Activated B cell treated with CpG ODN at 0.5 μM for 24 hours (primary cell): ENCODE data around the gene GJA10. TPM values are rescaled to one million over a fixed set of nuclear protein-coding genes. Genes with fewer than 3 reads are reported as not detected.

Experiments used
- ATAC-seq: fragments of 200-7000 bp; cut with Tn5 transposase; one replicate; pipeline ENCODE4 v1.10.0; 2021; ENCODE audit warnings: low read depth, mild to moderate bottlenecking, moderate library complexity
- CTCF ChIA-PET: fragments of 350-600 bp; sonication (Branson Sonifier 250); formaldehyde crosslinking; loops from one replicate; lab custom pipeline; 2021; ENCODE audit warnings: antibody characterized with exemption; lab: Charles Lee
- POLR2A ChIA-PET: fragments of 350-600 bp; sonication (Branson Sonifier 250); formaldehyde crosslinking; loops from one replicate; lab custom pipeline; 2021; ENCODE audit warnings: antibody characterized with exemption; lab: Charles Lee
- DNase-seq: peaks from one replicate; pipeline ENCODE4 v3.0.0; 2022
- H3K27ac Mint-ChIP-seq: one replicate; pipeline ENCODE4 v1.8.0; 2020; ENCODE audit warnings: mixed read lengths
- H3K27me3 Mint-ChIP-seq: one replicate; pipeline ENCODE4 v1.8.0; 2021; ENCODE audit warnings: mixed read lengths
- H3K36me3 Mint-ChIP-seq: one replicate; pipeline ENCODE4 v1.8.0; 2021; ENCODE audit warnings: low read depth, mixed read lengths
- H3K4me1 Mint-ChIP-seq: one replicate; pipeline ENCODE4 v1.8.0; 2021; ENCODE audit warnings: mixed read lengths
- H3K4me3 Mint-ChIP-seq: one replicate; pipeline ENCODE4 v1.8.0; 2020; ENCODE audit warnings: mild to moderate bottlenecking, mixed read lengths
- H3K9me3 Mint-ChIP-seq: one replicate; pipeline ENCODE4 v1.8.0; 2020; ENCODE audit warnings: mixed read lengths
- CTCF ChIP-seq: fragments of 200-600 bp; IDR thresholded peaks from one replicate; pipeline ENCODE4 v1.8.0; 2022; ENCODE audit warnings: antibody characterized with exemption, mild to moderate bottlenecking
- intact Hi-C: fragments of 100-400 bp; cut with micrococcal nuclease; formaldehyde crosslinking; loops from one replicate; pipeline ENCODE4 v1.15.1; 2024
- total RNA-seq: library from RNA; stranded (reverse); gene quantifications from 2 replicates; pipeline ENCODE4 v1.2.3, GENCODE V29; 2022

Gene GJA10
- total RNA-seq, 1 donor from 2014 or later: not detected

- Mint-ChIP-seq H3K27me3 (no peaks in the 10 kb centered on the region), H3K27ac (no peak overlapping the region), H3K9me3 (peaks cover 5% of the 10 kb centered on the region), H3K36me3 (peaks cover under 1% of the 10 kb centered on the region), H3K4me1 (peaks cover 2% of the 10 kb centered on the region), H3K4me3 (no peak overlapping the region)
- intact Hi-C loops: no loop called here
- ChIA-PET POLR2A (no interaction called here), CTCF (no interaction called here)
- DNase-seq (no peak), ATAC-seq (no peak)
- TF ChIP-seq CTCF: no peak
These were observed 27.4 kb downstream of the GJA10 start for GRCh38 chr6:89921691-89922090.

GRCh38 chr6:89924231-89924630 lies 30.0 kb downstream of the GJA10 start:
- no peaks in the 10 kb centered on the region for H3K27me3 Mint-ChIP-seq
- no peaks in the 10 kb centered on the region for H3K9me3 Mint-ChIP-seq
- ATAC-seq (no peak), DNase-seq (no peak)
- no peak overlapping the region for H3K27ac Mint-ChIP-seq
- intact Hi-C loops: no loop called here
- CTCF ChIA-PET: no interaction called here
- H3K4me3 Mint-ChIP-seq: no peak overlapping the region
- TF ChIP-seq CTCF: no peak
- POLR2A ChIA-PET: no interaction called here
- peaks cover 14% of the 10 kb centered on the region for H3K4me1 Mint-ChIP-seq
- H3K36me3 Mint-ChIP-seq: peaks cover 22% of the 10 kb centered on the region

GRCh38 chr6:89925826-89926225 lies 31.6 kb downstream of the GJA10 start:
- no peaks in the 10 kb centered on the region for H3K27me3 Mint-ChIP-seq
- no peaks in the 10 kb centered on the region for H3K9me3 Mint-ChIP-seq
- intact Hi-C loops: no loop called here
- no peak overlapping the region for H3K4me3 Mint-ChIP-seq
- DNase-seq (no peak), ATAC-seq (no peak)
- H3K27ac Mint-ChIP-seq: no peak overlapping the region
- ChIA-PET POLR2A (no interaction called here), CTCF (no interaction called here)
- H3K36me3 Mint-ChIP-seq: peaks cover 35% of the 10 kb centered on the region
- H3K4me1 Mint-ChIP-seq: peaks cover 19% of the 10 kb centered on the region
- no peak for TF ChIP-seq CTCF

GRCh38 chr6:89927264-89927663 lies 33.0 kb downstream of the GJA10 start:
- Mint-ChIP-seq H3K9me3 (no peaks in the 10 kb centered on the region), H3K27ac (no peak overlapping the region), H3K36me3 (peaks cover 49% of the 10 kb centered on the region), H3K4me3 (no peak overlapping the region), H3K4me1 (peaks cover 19% of the 10 kb centered on the region), H3K27me3 (no peaks in the 10 kb centered on the region)
- CTCF ChIA-PET: interaction anchor here (0.9 kb wide), 1 partner anchor 13 kb away, joined by 3 read pairs; no protein-coding TSS in a partner anchor
- no peak for TF ChIP-seq CTCF
- DNase-seq (no peak), ATAC-seq (no peak)
- POLR2A ChIA-PET: no interaction called here
- intact Hi-C loops: no loop called here

GRCh38 chr6:89927791-89928550 lies 33.7 kb downstream of the GJA10 start:
- TF ChIP-seq CTCF: no peak
- H3K4me1 Mint-ChIP-seq: peaks cover 19% of the 10 kb centered on the region
- H3K27me3 Mint-ChIP-seq: no peaks in the 10 kb centered on the region
- ATAC-seq (no peak), DNase-seq (no peak)
- H3K36me3 Mint-ChIP-seq: peaks cover 56% of the 10 kb centered on the region
- ChIA-PET CTCF (interaction anchor here (0.9 kb wide), 1 partner anchor 12 kb away, joined by 3 read pairs; no protein-coding TSS in a partner anchor), POLR2A (no interaction called here)
- intact Hi-C loops: no loop called here
- H3K27ac Mint-ChIP-seq: peak overlapping the region; percentile 18
- no peaks in the 10 kb centered on the region for H3K9me3 Mint-ChIP-seq
- no peak overlapping the region for H3K4me3 Mint-ChIP-seq
